ENCODE measurements around the gene CARF. TPM values are rescaled to one million over a fixed set of nuclear protein-coding genes. Genes with fewer than 3 reads are reported as not detected.

The CARF gene
- total RNA-seq, 1 experiment from 2014 or later, result 3.3 TPM

GRCh38 chr2:202944408-202944807 lies 32.3 kb downstream of the CARF start:
- TF ChIP-seq ZNF423 (CRISPR knock-in tag; IDR thresholded peaks at IDR 0.05) (no peak), TCF7 (CRISPR knock-in tag; IDR thresholded peaks at IDR 0.05; ENCODE audit: low read depth) (no peak), MYBL2 (CRISPR knock-in tag; IDR thresholded peaks at IDR 0.05) (no peak)
- TF ChIP-seq, protein P1, sequence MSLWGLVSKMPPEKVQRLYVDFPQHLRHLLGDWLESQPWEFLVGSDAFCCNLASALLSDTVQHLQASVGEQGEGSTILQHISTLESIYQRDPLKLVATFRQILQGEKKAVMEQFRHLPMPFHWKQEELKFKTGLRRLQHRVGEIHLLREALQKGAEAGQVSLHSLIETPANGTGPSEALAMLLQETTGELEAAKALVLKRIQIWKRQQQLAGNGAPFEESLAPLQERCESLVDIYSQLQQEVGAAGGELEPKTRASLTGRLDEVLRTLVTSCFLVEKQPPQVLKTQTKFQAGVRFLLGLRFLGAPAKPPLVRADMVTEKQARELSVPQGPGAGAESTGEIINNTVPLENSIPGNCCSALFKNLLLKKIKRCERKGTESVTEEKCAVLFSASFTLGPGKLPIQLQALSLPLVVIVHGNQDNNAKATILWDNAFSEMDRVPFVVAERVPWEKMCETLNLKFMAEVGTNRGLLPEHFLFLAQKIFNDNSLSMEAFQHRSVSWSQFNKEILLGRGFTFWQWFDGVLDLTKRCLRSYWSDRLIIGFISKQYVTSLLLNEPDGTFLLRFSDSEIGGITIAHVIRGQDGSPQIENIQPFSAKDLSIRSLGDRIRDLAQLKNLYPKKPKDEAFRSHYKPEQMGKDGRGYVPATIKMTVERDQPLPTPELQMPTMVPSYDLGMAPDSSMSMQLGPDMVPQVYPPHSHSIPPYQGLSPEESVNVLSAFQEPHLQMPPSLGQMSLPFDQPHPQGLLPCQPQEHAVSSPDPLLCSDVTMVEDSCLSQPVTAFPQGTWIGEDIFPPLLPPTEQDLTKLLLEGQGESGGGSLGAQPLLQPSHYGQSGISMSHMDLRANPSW (CRISPR knock-in tag; conservative IDR thresholded peaks at IDR 0.05; ENCODE audit: low read depth), result no peak
- ATAC-seq, result no peak
- POLR2A ChIA-PET, result no interaction called here
- DNase-seq (ENCODE audit: low spot score), result no peak
- Mint-ChIP-seq H3K27me3 (ENCODE audit: low read depth) (no peaks in the 10 kb centered on the region), H3K9me3 (peaks cover 42% of the 10 kb centered on the region), H3K4me3 (no peak overlapping the region), H3K4me1 (no peaks in the 10 kb centered on the region), H3K27ac (no peak overlapping the region), H3K36me3 (peaks cover 34% of the 10 kb centered on the region)
- CTCF ChIA-PET, result no interaction called here

- DNase-seq (ENCODE audit: low spot score), result no peak
- TF ChIP-seq ELF4 (CRISPR knock-in tag; IDR thresholded peaks at IDR 0.05; ENCODE audit: low read depth) (no peak), ETV6 (CRISPR knock-in tag; IDR thresholded peaks at IDR 0.05) (no peak), GRHL2 (CRISPR knock-in tag; IDR thresholded peaks at IDR 0.05; ENCODE audit: insufficient replicate concordance, severe bottlenecking) (no peak), ZNF138 (CRISPR knock-in tag; conservative IDR thresholded peaks at IDR 0.05) (no peak), GTF2I (CRISPR knock-in tag; conservative IDR thresholded peaks at IDR 0.05) (no peak), FOXK1 (CRISPR knock-in tag; IDR thresholded peaks at IDR 0.05) (no peak), SOX15 (CRISPR knock-in tag; IDR thresholded peaks at IDR 0.05) (no peak)
- ChIA-PET POLR2A (no interaction called here), CTCF (no interaction called here)
- no peak for ATAC-seq
- H3K4me3 Mint-ChIP-seq, result no peak overlapping the region
- no peaks in the 10 kb centered on the region for H3K4me1 Mint-ChIP-seq
- no peaks in the 10 kb centered on the region for H3K27me3 Mint-ChIP-seq (ENCODE audit: low read depth)
- peaks cover 34% of the 10 kb centered on the region for H3K36me3 Mint-ChIP-seq
- peaks cover 42% of the 10 kb centered on the region for H3K9me3 Mint-ChIP-seq
- H3K27ac Mint-ChIP-seq, result no peak overlapping the region
Observed at GRCh38 chr2:202944816-202945215, 32.7 kb downstream of the CARF start.

DNA sequence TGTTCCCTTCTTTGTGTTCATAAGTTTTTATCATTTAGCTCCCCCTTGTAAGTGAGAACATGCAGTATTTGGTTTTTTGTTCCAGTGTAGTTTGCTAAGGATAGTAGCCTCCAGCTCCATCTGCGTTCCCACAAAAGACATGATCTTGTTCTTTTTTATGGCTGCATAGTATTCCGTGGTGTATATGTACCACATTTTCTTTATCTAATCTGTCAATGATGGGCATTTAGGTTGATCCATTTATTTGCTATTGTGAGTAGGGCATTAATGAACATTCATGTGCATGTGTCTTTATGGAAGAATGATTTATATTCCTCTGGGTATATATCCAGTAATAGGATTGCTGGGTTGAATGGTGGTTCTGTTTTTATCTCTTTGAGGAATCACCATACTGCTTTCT lies 33.4 kb downstream of the CARF start:
- ChIA-PET CTCF (no interaction called here), POLR2A (no interaction called here)
- H3K4me1 Mint-ChIP-seq, result no peaks in the 10 kb centered on the region
- peaks cover 34% of the 10 kb centered on the region for H3K36me3 Mint-ChIP-seq
- no peak overlapping the region for H3K27ac Mint-ChIP-seq
- no peaks in the 10 kb centered on the region for H3K27me3 Mint-ChIP-seq (ENCODE audit: low read depth)
- H3K4me3 Mint-ChIP-seq, result no peak overlapping the region
- TF ChIP-seq ZNF138 (CRISPR knock-in tag; conservative IDR thresholded peaks at IDR 0.05) (no peak), NFYB (CRISPR knock-in tag; conservative IDR thresholded peaks at IDR 0.05; ENCODE audit: low read depth) (no peak), HMGA2 (CRISPR knock-in tag; IDR thresholded peaks at IDR 0.05) (no peak), E2F4 (CRISPR knock-in tag; IDR thresholded peaks at IDR 0.05; ENCODE audit: borderline replicate concordance, low read depth) (no peak), GABPB1 (CRISPR knock-in tag; IDR thresholded peaks at IDR 0.05) (no peak), ZNF263 (CRISPR knock-in tag; IDR thresholded peaks at IDR 0.05; ENCODE audit: low read depth) (no peak), MXD4 (CRISPR knock-in tag; IDR thresholded peaks at IDR 0.05; ENCODE audit: borderline replicate concordance) (no peak), ZNF423 (CRISPR knock-in tag; IDR thresholded peaks at IDR 0.05) (no peak), ATF1 (CRISPR knock-in tag; IDR thresholded peaks at IDR 0.05) (no peak)
- TF ChIP-seq, protein P2, sequence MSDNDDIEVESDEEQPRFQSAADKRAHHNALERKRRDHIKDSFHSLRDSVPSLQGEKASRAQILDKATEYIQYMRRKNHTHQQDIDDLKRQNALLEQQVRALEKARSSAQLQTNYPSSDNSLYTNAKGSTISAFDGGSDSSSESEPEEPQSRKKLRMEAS (CRISPR knock-in tag; IDR thresholded peaks at IDR 0.05), result no peak
- TF ChIP-seq, protein P3, sequence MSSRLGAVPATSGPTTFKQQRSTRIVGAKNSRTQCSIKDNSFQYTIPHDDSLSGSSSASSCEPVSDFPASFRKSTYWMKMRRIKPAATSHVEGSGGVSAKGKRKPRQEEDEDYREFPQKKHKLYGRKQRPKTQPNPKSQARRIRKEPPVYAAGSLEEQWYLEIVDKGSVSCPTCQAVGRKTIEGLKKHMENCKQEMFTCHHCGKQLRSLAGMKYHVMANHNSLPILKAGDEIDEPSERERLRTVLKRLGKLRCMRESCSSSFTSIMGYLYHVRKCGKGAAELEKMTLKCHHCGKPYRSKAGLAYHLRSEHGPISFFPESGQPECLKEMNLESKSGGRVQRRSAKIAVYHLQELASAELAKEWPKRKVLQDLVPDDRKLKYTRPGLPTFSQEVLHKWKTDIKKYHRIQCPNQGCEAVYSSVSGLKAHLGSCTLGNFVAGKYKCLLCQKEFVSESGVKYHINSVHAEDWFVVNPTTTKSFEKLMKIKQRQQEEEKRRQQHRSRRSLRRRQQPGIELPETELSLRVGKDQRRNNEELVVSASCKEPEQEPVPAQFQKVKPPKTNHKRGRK (CRISPR knock-in tag; IDR thresholded peaks at IDR 0.05; ENCODE audit: borderline replicate concordance), result no peak
- TF ChIP-seq, protein P4, sequence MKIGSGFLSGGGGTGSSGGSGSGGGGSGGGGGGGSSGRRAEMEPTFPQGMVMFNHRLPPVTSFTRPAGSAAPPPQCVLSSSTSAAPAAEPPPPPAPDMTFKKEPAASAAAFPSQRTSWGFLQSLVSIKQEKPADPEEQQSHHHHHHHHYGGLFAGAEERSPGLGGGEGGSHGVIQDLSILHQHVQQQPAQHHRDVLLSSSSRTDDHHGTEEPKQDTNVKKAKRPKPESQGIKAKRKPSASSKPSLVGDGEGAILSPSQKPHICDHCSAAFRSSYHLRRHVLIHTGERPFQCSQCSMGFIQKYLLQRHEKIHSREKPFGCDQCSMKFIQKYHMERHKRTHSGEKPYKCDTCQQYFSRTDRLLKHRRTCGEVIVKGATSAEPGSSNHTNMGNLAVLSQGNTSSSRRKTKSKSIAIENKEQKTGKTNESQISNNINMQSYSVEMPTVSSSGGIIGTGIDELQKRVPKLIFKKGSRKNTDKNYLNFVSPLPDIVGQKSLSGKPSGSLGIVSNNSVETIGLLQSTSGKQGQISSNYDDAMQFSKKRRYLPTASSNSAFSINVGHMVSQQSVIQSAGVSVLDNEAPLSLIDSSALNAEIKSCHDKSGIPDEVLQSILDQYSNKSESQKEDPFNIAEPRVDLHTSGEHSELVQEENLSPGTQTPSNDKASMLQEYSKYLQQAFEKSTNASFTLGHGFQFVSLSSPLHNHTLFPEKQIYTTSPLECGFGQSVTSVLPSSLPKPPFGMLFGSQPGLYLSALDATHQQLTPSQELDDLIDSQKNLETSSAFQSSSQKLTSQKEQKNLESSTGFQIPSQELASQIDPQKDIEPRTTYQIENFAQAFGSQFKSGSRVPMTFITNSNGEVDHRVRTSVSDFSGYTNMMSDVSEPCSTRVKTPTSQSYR (CRISPR knock-in tag; IDR thresholded peaks at IDR 0.05), result no peak
- TF ChIP-seq, protein P5, sequence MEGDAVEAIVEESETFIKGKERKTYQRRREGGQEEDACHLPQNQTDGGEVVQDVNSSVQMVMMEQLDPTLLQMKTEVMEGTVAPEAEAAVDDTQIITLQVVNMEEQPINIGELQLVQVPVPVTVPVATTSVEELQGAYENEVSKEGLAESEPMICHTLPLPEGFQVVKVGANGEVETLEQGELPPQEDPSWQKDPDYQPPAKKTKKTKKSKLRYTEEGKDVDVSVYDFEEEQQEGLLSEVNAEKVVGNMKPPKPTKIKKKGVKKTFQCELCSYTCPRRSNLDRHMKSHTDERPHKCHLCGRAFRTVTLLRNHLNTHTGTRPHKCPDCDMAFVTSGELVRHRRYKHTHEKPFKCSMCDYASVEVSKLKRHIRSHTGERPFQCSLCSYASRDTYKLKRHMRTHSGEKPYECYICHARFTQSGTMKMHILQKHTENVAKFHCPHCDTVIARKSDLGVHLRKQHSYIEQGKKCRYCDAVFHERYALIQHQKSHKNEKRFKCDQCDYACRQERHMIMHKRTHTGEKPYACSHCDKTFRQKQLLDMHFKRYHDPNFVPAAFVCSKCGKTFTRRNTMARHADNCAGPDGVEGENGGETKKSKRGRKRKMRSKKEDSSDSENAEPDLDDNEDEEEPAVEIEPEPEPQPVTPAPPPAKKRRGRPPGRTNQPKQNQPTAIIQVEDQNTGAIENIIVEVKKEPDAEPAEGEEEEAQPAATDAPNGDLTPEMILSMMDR (IDR thresholded peaks at IDR 0.05), result no peak
- DNase-seq (ENCODE audit: low spot score), result no peak
- no peak for ATAC-seq
- H3K9me3 Mint-ChIP-seq, result peaks cover 42% of the 10 kb centered on the region

All from WTC11 (cell line).